ENCODE data around the gene C14orf180. TPM values are rescaled to one million over a fixed set of nuclear protein-coding genes. Genes with fewer than 3 reads are reported as not detected.

Gene C14orf180
- total RNA-seq, 1 experiment from 2014 or later = not detected

GRCh38 chr14:104564744-104565679 lies 14.6 kb upstream of the C14orf180 start:
- H3K27me3 Mint-ChIP-seq (ENCODE audit: low read depth) = no peaks in the 10 kb centered on the region
- no peak for TF ChIP-seq FOXP4 (CRISPR knock-in tag; IDR thresholded peaks at IDR 0.05)
- no peak for TF ChIP-seq SMAD3 (CRISPR knock-in tag; IDR thresholded peaks at IDR 0.05; ENCODE audit: borderline replicate concordance)
- TF ChIP-seq STAT6 (CRISPR knock-in tag; conservative IDR thresholded peaks at IDR 0.05; ENCODE audit: low read depth) = no peak
- TF ChIP-seq HMGXB4 (CRISPR knock-in tag; IDR thresholded peaks at IDR 0.05) = no peak
- TF ChIP-seq FOXJ3 (CRISPR knock-in tag; IDR thresholded peaks at IDR 0.05; ENCODE audit: borderline replicate concordance) = no peak
- TF ChIP-seq IRF1 (CRISPR knock-in tag; IDR thresholded peaks at IDR 0.05) = no peak
- no peak for TF ChIP-seq ATF6 (CRISPR knock-in tag; IDR thresholded peaks at IDR 0.05)
- no peak for TF ChIP-seq GTF2I (CRISPR knock-in tag; conservative IDR thresholded peaks at IDR 0.05)
- no peak for TF ChIP-seq KAT7 (CRISPR knock-in tag; IDR thresholded peaks at IDR 0.05; ENCODE audit: borderline replicate concordance)
- TF ChIP-seq ZNF281 (CRISPR knock-in tag; IDR thresholded peaks at IDR 0.05) = no peak
- no peak for TF ChIP-seq PRDM15 (CRISPR knock-in tag; IDR thresholded peaks at IDR 0.05)
- no peaks in the 10 kb centered on the region for H3K9me3 Mint-ChIP-seq
- no peak overlapping the region for H3K27ac Mint-ChIP-seq
- ATAC-seq (no peak), DNase-seq (ENCODE audit: low spot score) (no peak)
- CTCF ChIA-PET = interaction anchor here (0.6 to 2.1 kb wide), 60 partner anchors 8 to 825 kb away, joined by 3 to 23 read pairs (median 4); partner anchors contain the start of genes ASPG, SIVA1 and TMEM179
- H3K36me3 Mint-ChIP-seq = no peaks in the 10 kb centered on the region
- peaks cover 3% of the 10 kb centered on the region; the same call in 1 of the 2 replicates for H3K4me1 Mint-ChIP-seq
- POLR2A ChIA-PET = interaction anchor here (0.8 to 1.3 kb wide), 2 partner anchors 9 to 129 kb away, joined by 3 to 4 read pairs; no protein-coding TSS in a partner anchor
- H3K4me3 Mint-ChIP-seq = no peak overlapping the region
